Stimulated activated naive CD8-positive, alpha-beta T cell treated with anti-CD3 and anti-CD28 coated beads, Interleukin-15, amount 100 ng/mL, for 72 hours (primary cell): Measurements from ENCODE around the gene PPM1H.
"Not testable (repeated sequence)": the region's sequence is repeated elsewhere in the genome, so short reads cannot be mapped to it uniquely, and the experiment has no call there.

Experiments used
- ATAC-seq: fragments of 150-1000 bp; cut with Tn5 transposase; 2 replicates; pipeline ENCODE4 v1.10.0; 2021; ENCODE audit warnings: mild to moderate bottlenecking, moderate library complexity
- DNase-seq, 2 donors: peaks; one replicate each; pipeline ENCODE4 v3.0.0; 2021 to 2022
- H3K27ac Mint-ChIP-seq, 2 donors: one replicate each; pipeline ENCODE4 v1.8.0; 2022; ENCODE audit warnings: mild to moderate bottlenecking in 2 of 2, mixed read lengths in 2 of 2, moderate library complexity in 2 of 2
- H3K27me3 Mint-ChIP-seq: one replicate; pipeline ENCODE4 v1.8.0; 2022; ENCODE audit warnings: mixed read lengths
- H3K4me1 Mint-ChIP-seq: one replicate; pipeline ENCODE4 v1.8.0; 2022; ENCODE audit warnings: mild to moderate bottlenecking, mixed read lengths
- H3K4me3 Mint-ChIP-seq, 2 donors: one replicate each; pipeline ENCODE4 v1.8.0; 2022; ENCODE audit warnings: mild to moderate bottlenecking in 2 of 2, mixed read lengths in 2 of 2, moderate library complexity in 1 of 2
- H3K9me3 Mint-ChIP-seq, 2 donors: one replicate each; pipeline ENCODE4 v1.8.0; 2022; ENCODE audit warnings: mixed read lengths in 2 of 2

The PPM1H gene

DNA sequence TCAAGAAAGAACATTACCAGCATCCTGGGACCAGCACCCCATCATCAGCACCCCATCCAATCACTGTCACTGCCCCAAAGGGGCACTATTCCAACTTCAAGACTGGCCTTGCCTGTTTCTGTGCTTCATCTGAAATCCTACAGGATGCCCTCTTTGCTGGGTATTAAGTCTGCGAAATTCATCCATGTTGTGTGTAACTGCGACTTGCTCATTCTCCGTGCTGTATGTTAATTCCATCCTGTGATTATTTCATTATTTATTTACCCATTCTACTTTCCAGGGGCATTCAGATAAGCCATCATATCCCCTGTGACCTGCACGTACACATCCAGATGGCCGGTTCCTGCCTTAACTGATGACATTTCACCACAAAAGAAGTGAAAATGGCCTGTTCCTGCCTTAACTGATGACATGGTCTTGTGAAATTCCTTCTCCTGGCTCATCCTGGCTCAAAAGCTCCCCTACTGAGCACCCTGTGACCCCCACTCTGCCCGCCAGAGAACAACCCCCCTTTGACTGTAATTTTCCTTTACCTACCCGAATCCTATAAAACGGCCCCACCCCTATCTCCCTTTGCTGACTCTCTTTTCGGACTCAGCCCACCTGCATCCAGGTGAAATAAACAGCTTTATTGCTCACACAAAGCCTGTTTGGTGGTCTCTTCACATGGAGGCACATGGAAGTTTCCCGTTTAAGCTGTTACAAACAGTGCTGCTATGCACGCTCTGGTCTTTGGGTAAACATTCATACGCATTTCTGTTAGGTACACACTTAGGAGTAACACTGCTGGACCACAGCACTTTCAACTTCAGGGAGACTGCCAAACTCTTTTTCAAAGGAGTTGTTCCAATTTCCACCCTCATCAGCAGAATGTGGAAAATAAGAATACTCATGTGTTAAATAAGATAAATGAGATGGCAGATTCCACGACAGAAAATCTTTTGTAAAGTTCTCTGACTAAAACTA, 205.1 kb downstream of the PPM1H start:
- not testable (repeated sequence) for H3K9me3 Mint-ChIP-seq, H3K27ac Mint-ChIP-seq, ATAC-seq, H3K4me3 Mint-ChIP-seq, DNase-seq
- H3K27me3 Mint-ChIP-seq, result peaks cover 22% of the 10 kb centered on the region
- peaks cover 22% of the 10 kb centered on the region for H3K4me1 Mint-ChIP-seq

GRCh38 chr12:62728741-62729140, 206.2 kb downstream of the PPM1H start:
- ATAC-seq (no peak), DNase-seq (no peak)
- Mint-ChIP-seq H3K27me3 (peaks cover 22% of the 10 kb centered on the region), H3K27ac (no peak overlapping the region), H3K9me3 (no peaks in the 10 kb centered on the region), H3K4me1 (peaks cover 22% of the 10 kb centered on the region), H3K4me3 (no peak overlapping the region)

GRCh38 chr12:62726471-62726980, 208.4 kb downstream of the PPM1H start:
- no peak for ATAC-seq
- H3K27ac Mint-ChIP-seq, result no peak overlapping the region
- H3K4me1 Mint-ChIP-seq, result peaks cover 6% of the 10 kb centered on the region
- DNase-seq, result no peak
- no peaks in the 10 kb centered on the region for H3K9me3 Mint-ChIP-seq
- H3K4me3 Mint-ChIP-seq, result no peak overlapping the region
- H3K27me3 Mint-ChIP-seq, result peaks cover 22% of the 10 kb centered on the region

DNA sequence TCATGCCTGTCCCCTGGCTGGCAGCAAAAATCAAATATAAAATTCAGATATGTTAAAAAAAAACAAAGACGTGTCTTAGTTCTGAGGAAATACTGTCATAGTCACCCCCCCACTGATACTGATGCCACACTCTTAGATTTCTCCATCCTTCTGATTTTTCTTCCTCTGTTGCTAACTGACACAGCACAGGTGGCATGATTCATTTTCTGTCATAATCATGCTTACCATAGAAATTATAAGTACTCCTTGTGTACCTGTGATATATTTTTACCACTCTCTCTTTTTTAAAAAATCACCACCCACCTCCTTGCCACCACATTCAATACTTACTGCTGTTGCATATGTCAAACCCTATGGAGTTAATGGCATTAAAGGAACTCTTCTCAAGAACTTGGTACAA, 209.2 kb downstream of the PPM1H start:
- Mint-ChIP-seq H3K4me3 (no peak overlapping the region), H3K4me1 (peaks cover 6% of the 10 kb centered on the region), H3K9me3 (no peaks in the 10 kb centered on the region), H3K27ac (no peak overlapping the region), H3K27me3 (peaks cover 22% of the 10 kb centered on the region)
- ATAC-seq (no peak), DNase-seq (no peak)

DNA sequence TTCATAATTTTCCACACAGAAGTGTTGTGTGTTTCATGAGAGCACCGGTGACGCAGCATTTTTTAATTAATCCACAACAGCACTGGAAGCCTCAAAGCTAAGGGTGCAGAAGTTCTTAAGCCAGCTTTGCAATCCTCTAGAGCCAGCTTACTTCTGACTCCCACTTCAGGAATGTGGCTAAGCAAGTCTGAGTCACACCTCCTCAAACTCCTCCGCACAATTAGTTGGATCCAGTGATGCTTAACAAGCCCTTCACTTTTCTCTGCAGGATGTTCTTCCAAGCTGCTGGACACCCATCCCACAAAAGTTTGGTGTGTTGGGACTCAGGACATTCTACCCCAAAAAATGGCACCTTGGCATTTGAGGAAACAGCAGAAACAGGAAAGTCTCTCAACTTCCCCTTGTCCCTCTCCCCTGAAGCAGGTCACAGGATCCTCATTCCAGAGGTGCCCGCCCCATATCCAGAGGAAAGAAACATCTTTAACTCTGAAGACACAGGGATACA, 210.0 kb downstream of the PPM1H start:
- Mint-ChIP-seq H3K9me3 (no peaks in the 10 kb centered on the region), H3K27ac (no peak overlapping the region), H3K4me1 (peaks cover 4% of the 10 kb centered on the region), H3K4me3 (no peak overlapping the region), H3K27me3 (peaks cover 18% of the 10 kb centered on the region)
- no peak for ATAC-seq
- DNase-seq, result no peak

GRCh38 chr12:62724285-62724684, 210.7 kb downstream of the PPM1H start:
- H3K4me1 Mint-ChIP-seq, result no peaks in the 10 kb centered on the region
- H3K27me3 Mint-ChIP-seq, result peaks cover 11% of the 10 kb centered on the region
- ATAC-seq (no peak), DNase-seq (no peak)
- H3K27ac Mint-ChIP-seq, result no peak overlapping the region
- H3K4me3 Mint-ChIP-seq, result no peak overlapping the region
- H3K9me3 Mint-ChIP-seq, result no peaks in the 10 kb centered on the region

GRCh38 chr12:62722971-62723680, 211.8 kb downstream of the PPM1H start:
- Mint-ChIP-seq H3K4me3 (no peak overlapping the region), H3K27ac (no peak overlapping the region), H3K27me3 (peaks cover 3% of the 10 kb centered on the region), H3K9me3 (no peaks in the 10 kb centered on the region), H3K4me1 (no peaks in the 10 kb centered on the region)
- DNase-seq, result no peak
- ATAC-seq, result no peak

DNA sequence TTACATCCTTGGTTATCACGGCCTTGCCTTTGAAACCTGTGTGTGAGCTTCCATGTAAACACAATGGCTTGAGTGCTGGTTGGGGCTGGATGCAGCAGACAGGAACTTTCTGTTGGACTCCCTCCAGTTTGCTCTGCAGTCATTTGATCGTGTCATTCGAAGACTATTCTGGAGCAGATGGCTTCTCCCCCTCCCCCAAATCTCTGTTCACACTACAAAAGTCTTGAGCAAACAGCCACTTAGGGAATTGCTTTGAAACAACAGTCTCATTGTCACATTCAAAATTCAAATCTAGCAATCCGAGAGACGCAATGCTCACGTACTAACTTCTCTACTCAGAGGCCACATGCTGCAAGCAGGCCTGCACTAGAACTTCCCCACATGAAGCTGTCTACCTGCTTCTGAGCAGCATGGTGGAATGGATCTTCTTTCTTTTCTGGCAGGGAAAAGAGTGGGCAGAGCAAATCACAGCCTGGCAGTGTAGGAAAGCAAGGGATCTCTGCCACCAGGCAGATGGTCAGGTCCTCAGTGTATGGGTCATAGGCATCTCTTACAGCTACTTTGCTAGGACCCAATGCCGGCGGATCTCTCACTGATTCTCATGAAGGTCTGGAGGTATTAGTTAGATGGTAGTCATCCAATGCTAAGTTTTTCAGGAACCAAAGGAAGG, 214.2 kb downstream of the PPM1H start:
- Mint-ChIP-seq H3K27me3 (no peaks in the 10 kb centered on the region), H3K4me1 (no peaks in the 10 kb centered on the region), H3K9me3 (no peaks in the 10 kb centered on the region), H3K4me3 (no peak overlapping the region), H3K27ac (no peak overlapping the region)
- ATAC-seq (no peak), DNase-seq (no peak)

DNA sequence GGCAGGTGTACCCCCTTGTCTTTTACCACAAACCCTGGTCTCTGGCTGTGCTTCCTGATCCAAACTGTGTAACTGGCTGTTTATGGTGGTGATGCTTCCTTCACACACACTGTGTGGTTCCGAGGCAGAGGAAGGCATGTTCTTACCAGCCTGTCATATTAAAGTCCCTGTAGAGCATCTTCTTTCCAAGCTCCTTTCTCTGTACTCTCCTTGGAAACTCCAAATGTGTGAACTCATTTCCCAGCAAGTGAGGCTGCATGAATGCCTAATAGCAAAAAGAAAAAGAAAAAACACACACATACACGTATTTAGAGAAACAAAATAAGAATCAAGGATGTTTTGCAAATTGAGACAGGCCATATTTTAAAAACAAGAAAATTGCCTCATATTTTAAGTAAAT, 214.9 kb downstream of the PPM1H start:
- Mint-ChIP-seq H3K27me3 (no peaks in the 10 kb centered on the region), H3K27ac (no peak overlapping the region), H3K4me3 (no peak overlapping the region), H3K9me3 (no peaks in the 10 kb centered on the region), H3K4me1 (no peaks in the 10 kb centered on the region)
- ATAC-seq (no peak), DNase-seq (no peak)

GRCh38 chr12:62718762-62719426, 216.1 kb downstream of the PPM1H start:
- no peak overlapping the region for H3K4me3 Mint-ChIP-seq
- no peak for DNase-seq
- no peak overlapping the region for H3K27ac Mint-ChIP-seq
- no peak for ATAC-seq
- no peaks in the 10 kb centered on the region for H3K27me3 Mint-ChIP-seq
- no peaks in the 10 kb centered on the region for H3K9me3 Mint-ChIP-seq
- H3K4me1 Mint-ChIP-seq, result no peaks in the 10 kb centered on the region

DNA sequence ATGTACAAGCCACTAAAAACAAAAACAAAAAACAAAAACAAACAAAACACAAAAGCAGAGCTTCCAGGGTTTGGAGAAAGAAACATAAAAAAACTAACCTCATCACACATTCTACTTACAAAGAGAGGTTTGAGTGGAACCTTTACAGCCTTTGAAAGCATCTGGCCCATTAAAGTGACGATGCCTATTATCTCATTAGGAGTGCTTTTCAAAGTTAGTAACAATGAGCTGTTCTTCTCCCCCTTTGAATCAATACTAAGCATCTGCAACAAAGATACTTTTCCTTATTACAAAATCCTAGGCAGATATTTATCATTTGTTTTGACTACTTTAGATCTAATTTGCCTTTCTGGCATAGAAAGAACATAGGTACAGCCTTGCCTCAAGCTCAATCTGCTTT, 217.3 kb downstream of the PPM1H start:
- Mint-ChIP-seq H3K9me3 (no peaks in the 10 kb centered on the region), H3K4me1 (no peaks in the 10 kb centered on the region), H3K27me3 (no peaks in the 10 kb centered on the region), H3K27ac (no peak overlapping the region), H3K4me3 (no peak overlapping the region)
- no peak for ATAC-seq
- DNase-seq, result no peak

DNA sequence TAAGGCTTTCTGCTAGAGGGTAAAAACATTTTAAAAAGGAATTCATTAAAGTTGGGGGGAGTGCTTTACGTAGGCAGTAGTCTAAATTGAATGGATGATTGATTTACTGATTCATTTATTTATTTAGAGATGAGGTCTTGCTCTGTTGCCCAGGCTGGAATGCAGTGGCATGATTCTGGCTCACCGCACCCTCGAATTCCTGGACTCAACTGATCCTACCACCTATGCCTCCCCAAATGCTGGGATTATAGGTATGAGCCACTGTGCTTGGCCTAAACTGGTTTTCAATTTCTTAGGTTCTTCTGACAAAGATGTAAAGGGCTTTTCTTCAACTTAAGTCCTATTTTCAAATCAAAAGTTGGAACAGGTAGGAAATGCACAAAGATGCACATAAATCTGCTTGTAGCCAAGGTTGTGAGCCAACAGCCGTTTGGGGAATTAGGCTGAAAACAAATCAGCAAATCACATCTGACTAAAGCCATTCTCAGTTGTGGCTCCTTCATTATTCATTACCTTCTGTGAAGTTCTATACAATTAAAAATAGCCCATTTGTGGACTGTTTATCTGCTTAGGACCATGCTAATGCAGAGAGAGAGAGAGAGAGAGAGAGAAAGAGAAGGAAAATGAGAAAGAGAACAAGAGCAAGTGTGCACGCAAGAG, 218.0 kb downstream of the PPM1H start:
- Mint-ChIP-seq H3K9me3 (no peaks in the 10 kb centered on the region), H3K27ac (peak overlapping the region in 1 of 2 donors; percentile 64), H3K4me1 (no peaks in the 10 kb centered on the region), H3K27me3 (no peaks in the 10 kb centered on the region), H3K4me3 (no peak overlapping the region)
- DNase-seq (no peak), ATAC-seq (no peak)

GRCh38 chr12:62716037-62716436, 218.9 kb downstream of the PPM1H start:
- Mint-ChIP-seq H3K27me3 (no peaks in the 10 kb centered on the region), H3K9me3 (no peaks in the 10 kb centered on the region), H3K27ac (no peak overlapping the region), H3K4me1 (no peaks in the 10 kb centered on the region), H3K4me3 (no peak overlapping the region)
- DNase-seq (no peak), ATAC-seq (no peak)

GRCh38 chr12:62714774-62715721, 219.9 kb downstream of the PPM1H start:
- Mint-ChIP-seq H3K27ac (no peak overlapping the region), H3K27me3 (no peaks in the 10 kb centered on the region), H3K4me3 (no peak overlapping the region), H3K4me1 (no peaks in the 10 kb centered on the region), H3K9me3 (no peaks in the 10 kb centered on the region)
- no peak for DNase-seq
- no peak for ATAC-seq
